Measurements from ENCODE around the gene SLIT3. TPM values are rescaled to one million over a fixed set of nuclear protein-coding genes. Genes with fewer than 3 reads are reported as not detected.

The SLIT3 gene
- total and polyA plus RNA-seq, 2 donors (not counting 3 experiments of a cell fraction or from before 2014, with no cell fraction given), result 0.90 to 1.0 TPM

GRCh38 chr5:168964182-168964581, 336.8 kb downstream of the SLIT3 start:
- POLR2A ChIA-PET, result no interaction called here
- no peaks in the 10 kb centered on the region for H3K9me1 ChIP-seq (replicated peaks; ENCODE audit: control insufficient read depth, extremely low read depth, insufficient read depth, low read length)
- CTCF ChIA-PET, result no interaction called here

More at GRCh38 chr5:168964182-168964581, 336.8 kb downstream of the SLIT3 start:
- no TSS peak for BruUV-seq (replicated peaks)
- Histone ChIP-seq H4K20me1 (replicated peaks; ENCODE audit: control insufficient read depth, extremely low read depth, insufficient read depth, low read length) (no peaks in the 10 kb centered on the region), H3K27ac (ENCODE audit: insufficient read depth, low read depth, low read length) (no peak overlapping the region), H3K27me3 (ENCODE audit: control insufficient read depth in 2 of 2, insufficient read depth in 2 of 2, low read length in 2 of 2) (no peaks in the 10 kb centered on the region), H3K4me1 (ENCODE audit: control insufficient read depth, extremely low read depth, insufficient read depth, low read length) (no peaks in the 10 kb centered on the region), H3K79me2 (ENCODE audit: control insufficient read depth, insufficient read depth, low read length) (no peaks in the 10 kb centered on the region), H3K36me3 (ENCODE audit: control insufficient read depth in 2 of 2, extremely low read depth in 1 of 2, insufficient read depth in 2 of 2, low read length in 2 of 2) (no peaks in the 10 kb centered on the region), H2AFZ (ENCODE audit: low read depth, low read length) (no peak overlapping the region), H3K9me3 (replicated peaks; ENCODE audit: control insufficient read depth, insufficient read depth, low read length) (no peaks in the 10 kb centered on the region), H3K9ac (replicated peaks; ENCODE audit: extremely low read depth, insufficient read depth, low read length) (no peak overlapping the region), H3K4me3 (replicated peaks in 1 of 3; ENCODE audit: insufficient read depth in 1 of 3, low read depth in 1 of 3, low read length in 3 of 3) (no peak overlapping the region), H3K4me2 (ENCODE audit: insufficient read depth, low read length) (no peak overlapping the region)
- intact Hi-C loops (cut with micrococcal nuclease) (no loop called here), dilution Hi-C loops (cut with MboI; ENCODE audit: extremely low pct_ligation_motif_present, low sequenced_read_pairs) (no loop called here)
- FAIRE-seq (no peak), DNase-seq (ENCODE audit: low read depth, low spot score) (no peak)
- no peak for TF ChIP-seq CTCF (IDR thresholded peaks at IDR 0.05; ENCODE audit: extremely low read depth in 1 of 2, insufficient read depth in 1 of 2, low read depth in 1 of 2, low read length in 2 of 2)
- no peak for TF ChIP-seq MAX (IDR thresholded peaks at IDR 0.05; ENCODE audit: insufficient read depth, insufficient read length)
- no peak for TF ChIP-seq GATA2 (IDR thresholded peaks at IDR 0.05; ENCODE audit: insufficient read depth, insufficient read length, low read depth, low read length)
